Left forelimb (tissue), 1 donor: ENCODE results near the gene COL6A1.
"Not testable (repeated sequence)": the region's sequence is repeated elsewhere in the genome, so short reads cannot be mapped to it uniquely, and the experiment has no call there.

Source experiments
- DNase-seq: peaks from one replicate; pipeline ENCODE4 v3.0.0-alpha.2; 2018; ENCODE audit warnings: low spot score

Gene COL6A1

DNA sequence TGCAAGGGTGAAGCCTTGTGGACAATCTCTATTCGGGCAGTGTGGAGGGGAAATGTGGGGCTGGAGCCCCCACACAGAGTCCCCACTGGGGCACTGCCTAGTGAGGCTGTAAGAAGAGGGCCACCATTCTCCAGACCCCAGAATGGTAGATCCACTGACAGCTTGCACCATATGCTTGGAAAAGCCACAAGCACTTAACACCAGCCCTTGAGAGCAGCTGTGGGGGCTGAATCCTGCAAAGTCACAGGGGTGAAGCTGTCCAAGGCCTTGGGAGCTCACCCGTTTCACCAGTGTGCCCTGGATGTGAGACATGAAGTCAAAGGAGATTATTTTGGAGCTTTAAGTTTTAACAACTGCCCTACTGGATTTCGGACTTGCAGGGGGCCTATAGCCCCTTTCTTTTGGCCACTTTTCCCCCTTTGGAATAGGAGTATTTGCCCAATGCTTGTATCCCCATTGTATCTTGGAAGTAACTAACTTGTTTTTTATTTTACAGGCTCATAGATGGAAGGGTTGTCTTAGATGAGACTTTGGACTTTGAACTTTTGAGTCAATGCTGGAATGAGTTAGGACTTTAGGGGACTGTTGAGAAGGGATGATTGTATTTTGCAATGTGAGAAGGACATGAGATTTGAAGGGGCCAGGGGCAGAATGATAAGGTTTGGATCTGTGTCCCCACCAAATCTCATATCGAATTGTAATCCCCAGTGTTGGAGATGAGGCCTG is 16.3 kb upstream of the COL6A1 start:
- no peak for DNase-seq

DNA sequence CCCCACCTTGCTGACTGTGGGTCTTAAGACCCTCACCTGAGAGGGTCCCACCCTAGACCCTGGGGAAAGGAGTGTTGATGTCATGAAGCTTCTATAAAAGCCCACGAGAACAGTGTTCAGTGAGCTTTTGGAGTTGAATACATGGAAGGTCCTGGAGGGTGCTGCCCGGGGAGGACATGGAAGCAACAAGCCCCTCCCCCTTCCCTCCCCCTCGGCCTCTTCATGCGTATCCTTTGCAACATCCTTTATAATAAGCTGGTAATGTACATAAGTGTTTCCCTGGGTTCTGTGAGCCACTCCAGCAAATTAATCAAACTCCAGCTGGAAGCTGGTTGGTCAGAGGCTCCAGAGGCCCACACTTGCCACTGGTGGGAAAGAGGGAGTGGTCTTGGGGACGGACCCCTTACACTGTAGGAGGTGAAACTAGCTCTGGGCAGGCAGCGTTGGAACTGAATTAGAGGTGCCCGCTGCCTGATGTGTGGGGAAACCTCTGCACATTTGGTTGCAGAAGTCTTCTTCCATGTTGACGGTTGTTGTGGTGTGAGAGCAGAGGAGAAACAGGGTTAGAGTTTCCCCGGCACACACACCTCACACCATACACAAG is 14.7 kb upstream of the COL6A1 start:
- peak; percentile 50 for DNase-seq

DNA sequence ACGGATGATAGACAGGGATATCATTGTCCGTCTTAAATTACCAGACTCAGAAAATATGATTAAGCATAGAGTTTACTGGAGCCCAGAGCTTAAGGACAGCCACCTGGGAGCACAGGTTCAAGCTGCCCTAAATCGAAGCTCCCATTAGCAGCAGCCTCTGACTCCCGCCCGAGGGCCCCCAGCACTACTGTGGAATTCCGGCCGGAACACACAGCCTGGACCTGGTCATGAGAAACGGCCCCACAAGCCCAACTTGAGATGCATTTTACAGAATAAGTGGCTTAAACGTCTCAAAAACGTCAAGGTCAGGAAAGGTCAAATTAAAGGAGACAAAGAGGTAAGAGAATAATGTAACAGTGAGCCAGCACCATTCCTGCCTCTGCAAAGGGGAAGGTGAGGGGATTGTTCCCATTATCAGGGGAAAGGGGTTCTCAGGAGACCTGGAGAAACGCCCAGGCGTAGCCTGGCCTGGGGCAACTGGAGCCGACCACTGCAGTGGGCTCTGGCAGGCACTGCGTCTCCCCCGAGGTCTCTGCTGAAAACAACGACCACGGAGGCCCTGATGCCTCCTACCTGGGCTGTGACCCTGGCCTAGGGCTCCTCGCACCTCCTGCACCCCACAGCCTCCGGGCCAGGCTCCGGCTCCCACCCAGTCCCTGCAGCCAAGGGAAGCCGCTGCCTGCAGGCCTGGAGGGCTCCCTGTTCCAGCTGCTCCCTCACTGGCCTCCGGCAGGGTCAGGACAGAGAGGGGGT is 11.5 kb upstream of the COL6A1 start:
- DNase-seq: no peak

DNA sequence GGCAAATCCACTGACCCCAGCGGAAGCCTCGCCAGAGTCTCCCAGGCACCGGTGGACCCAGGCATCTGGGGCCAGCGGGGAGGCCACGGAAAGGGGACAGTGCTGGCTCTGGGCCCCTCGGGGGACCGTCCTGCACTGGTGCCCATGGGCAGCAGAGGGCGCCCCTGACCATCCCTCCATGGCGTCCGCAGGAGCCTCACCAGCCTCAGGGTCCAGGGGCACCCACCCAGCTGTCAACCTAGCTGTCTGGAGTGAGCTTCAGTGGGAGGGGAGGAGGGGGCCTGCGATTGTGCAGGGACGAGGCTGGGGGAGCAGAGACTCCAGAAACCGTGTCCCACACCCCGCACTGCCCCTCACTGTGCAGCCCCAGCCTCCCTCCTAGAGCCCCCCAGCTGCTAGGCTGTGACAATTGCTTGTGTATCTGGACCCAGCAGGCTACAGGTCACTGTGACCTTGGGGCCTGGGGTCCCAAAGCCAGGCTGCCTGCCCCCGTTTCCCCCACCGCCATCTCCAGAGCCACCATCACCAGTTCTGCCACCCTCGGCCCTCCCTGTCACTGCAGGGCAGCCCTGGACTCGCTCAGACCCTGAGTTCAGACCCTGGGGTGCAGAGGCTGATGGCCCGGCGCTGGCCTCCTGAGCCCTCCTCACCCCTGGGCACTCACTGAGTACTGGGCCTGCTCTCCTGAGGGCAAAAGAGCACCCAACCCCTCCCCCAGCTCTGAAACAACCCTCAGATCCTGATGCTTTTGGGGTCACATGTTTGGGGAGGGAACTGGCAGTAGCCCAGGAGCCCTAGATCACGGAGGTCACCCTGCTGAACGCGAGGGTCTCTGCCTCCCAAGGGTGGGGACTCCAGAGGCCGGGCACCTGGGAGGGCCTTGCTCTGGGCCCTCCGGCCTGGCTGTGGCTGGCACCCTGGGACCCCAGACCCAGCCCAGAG is 10.6 kb upstream of the COL6A1 start:
- peak; percentile 86 for DNase-seq

DNA sequence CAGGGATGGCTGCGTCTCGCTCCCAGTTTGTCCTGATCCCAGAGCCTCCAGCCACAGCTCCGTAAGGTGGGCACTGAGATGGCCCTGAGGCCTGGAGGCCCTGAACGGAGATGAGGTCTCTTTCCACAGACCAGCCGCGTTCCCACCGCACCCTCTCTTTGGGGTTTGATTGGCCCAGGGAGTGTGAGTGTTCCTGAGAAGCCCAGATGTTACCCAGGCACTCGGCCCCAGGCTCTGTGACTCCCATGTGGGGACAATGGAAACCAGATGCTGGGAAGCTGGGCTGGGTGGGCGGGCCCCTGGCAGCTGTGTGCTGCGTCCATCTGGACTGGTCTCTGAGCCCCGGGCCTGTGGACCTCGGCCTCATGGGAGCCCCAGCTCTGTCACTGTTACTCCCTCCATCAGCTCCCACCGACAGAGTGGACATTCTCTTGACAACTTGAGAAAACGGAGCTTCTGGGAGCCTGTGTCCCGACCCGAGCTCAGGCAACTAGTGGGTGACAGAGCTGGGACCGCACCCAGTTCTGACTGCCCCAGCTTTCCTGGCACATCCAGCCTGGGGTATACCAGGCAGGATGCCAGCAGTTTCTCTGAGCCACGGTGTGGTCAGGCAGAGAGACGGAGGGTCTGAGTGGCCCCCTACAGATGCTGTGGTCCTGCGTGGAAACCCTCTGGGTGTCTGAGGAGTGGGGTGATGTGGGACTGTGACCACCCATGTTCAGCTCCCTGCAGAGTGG is 9.8 kb upstream of the COL6A1 start:
- DNase-seq: peak; percentile 87

DNA sequence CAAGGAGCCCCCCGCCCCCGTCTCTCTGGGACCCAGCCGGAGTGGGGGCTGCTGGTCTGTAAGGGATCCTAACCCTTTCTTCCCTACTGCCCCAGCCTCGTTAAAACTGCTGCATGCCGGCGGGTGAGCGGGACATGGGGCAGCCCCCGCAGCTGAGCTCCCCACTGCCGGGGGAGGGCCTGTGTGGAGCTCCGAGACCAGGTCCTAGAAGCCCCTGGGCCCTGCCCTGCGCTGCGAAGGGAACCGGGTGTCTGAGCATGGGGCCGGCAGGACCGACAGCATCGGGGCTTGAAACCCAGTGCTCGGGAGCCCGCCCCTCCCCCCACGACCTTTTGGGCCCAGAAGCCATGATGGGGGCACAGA is 9.2 kb upstream of the COL6A1 start:
- DNase-seq: peak; percentile 83

DNA sequence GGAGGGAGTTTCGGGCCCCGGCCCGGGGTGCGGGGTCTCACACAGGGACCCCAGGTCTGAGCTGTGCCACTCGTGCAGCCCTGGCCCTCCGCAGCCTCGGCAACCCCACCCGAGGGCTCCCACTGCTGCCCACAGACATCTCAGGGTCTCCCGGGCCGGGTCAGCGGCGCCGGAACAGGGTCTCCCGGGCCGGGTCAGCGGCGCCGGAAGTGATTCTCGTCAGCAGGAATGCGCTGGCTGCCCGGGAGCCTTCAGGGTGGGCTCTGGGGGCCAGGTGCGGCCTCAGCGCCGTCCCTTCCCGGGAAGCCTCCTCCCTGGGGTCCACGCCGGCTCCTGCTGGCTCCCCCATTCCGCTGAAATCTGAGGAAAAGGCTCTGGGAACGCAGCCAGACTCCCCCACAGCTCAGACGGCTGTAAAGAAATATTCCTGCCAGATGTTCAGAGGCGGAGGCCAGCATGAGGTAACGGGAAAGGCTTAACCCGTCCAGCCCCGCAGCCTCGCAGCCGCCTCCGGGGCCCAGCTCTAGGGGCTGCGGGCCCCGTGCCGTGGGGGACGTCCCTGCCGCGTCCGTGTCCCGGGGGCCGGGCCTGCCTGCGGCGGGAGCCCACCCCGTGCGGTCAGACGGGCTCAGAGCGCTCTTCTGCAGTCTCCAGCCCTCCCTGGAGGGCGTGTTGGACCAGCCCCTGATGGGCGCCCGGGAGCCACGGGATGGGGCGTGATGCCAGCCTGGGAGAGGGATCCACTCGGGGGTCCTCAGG is 8.7 kb upstream of the COL6A1 start:
- DNase-seq: peak; percentile 97

DNA sequence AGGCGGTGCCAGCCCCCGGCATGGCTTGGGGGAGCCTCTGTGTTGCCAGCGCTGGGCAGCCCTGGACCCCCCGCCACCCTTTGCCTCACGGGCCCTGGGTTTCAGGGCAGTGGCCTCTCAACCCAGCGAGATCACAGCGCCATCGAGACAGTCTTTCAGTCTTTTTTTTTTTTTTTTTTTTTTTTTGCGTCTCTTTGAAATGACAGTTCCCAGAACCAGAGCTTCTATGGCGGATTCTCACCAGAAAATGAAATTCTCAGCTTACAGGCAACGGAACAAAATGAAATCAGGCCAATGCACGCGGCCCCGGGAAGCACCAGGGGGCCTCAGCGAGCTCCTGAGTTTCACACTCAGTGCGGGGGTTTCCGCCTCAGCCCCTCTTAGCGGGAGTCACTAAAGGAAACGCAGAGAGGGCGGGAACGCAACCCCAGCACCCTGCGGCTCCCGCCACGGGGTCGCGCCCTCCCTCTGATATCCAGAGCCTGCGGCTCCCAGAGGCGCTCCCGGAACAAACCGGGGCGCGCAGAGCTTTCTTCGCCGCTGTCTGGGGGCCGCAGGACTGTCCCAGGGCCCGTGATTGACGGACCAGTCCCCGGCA is 8.0 kb upstream of the COL6A1 start:
- peak; percentile 94 for DNase-seq

DNA sequence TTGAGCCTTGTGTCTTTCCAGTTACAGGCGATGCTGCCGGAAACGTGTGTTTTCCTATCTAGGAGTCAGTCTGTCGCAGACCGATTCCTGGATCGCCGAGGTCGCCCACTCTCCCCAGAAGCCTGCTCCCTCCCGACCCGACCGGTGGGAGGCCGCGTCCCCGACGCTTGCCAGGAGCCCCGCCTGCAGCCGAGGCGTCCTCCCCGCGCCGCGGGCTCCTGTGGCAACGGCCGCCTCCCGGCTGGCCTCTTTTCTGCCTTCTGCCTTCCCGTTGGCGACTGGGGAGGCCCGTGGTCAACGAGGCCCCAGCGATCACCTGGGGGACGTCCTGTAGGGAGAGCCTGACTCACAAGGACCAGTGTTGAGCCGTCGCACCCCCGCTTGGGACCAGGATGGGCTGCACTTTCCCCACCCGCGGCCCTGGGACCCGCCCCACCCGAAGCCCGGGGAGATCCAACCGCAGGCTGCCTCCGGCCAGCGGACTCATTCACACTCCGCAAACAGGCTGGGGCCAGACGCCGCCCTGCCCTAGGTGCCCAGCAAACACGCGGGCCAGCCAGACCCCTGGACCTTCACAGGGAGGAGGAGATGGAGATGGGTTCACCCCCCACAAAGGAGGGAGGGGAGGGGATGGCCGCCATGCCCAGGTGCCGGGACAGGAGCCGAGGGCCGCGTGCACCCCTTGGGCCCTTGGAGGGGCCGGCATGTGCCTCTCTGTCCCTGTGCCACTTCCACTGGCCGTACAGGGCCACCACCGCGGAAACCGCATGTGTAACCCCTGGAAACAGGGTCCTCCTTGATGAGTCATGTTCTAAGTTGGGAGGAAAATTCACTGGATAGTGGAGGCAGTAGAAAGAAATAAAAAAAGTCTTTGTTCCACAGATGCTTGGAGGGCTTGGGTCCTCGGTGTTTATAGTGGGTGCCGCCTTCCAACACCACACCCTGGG is 7.2 kb upstream of the COL6A1 start:
- peak; percentile 74 for DNase-seq

DNA sequence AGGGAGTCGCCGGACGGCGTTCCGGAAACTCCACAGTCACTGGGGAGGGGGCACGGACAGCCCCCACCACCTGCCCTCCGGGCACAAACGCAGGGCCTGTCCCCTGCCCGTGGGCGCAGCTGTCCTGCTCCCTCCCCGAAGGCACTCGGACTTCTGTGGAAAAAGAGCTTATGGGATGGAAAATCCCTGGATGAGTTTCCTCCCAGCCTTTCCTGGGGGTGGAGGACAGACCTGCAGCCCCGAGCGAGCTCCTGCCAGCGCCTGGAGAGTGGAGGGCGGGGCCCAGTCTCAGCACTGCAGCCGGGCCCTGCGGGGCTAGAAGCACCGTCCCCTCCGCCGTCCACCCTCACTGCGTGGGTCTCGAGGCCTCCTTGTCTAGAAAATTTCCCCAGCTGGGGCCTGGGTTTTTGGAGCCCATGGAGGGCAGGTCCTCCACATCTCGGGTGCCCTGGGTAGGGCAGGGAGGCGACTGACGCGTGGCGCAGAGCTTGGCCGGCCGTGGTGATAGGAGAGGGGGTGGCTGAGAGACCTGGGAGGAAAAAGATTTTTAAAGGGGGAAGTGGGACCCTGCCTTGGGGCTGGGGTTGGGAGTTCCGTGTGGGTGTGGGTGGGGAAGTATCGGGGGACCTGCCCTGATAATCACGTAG is 6.4 kb upstream of the COL6A1 start:
- DNase-seq: peak; percentile 78

DNA sequence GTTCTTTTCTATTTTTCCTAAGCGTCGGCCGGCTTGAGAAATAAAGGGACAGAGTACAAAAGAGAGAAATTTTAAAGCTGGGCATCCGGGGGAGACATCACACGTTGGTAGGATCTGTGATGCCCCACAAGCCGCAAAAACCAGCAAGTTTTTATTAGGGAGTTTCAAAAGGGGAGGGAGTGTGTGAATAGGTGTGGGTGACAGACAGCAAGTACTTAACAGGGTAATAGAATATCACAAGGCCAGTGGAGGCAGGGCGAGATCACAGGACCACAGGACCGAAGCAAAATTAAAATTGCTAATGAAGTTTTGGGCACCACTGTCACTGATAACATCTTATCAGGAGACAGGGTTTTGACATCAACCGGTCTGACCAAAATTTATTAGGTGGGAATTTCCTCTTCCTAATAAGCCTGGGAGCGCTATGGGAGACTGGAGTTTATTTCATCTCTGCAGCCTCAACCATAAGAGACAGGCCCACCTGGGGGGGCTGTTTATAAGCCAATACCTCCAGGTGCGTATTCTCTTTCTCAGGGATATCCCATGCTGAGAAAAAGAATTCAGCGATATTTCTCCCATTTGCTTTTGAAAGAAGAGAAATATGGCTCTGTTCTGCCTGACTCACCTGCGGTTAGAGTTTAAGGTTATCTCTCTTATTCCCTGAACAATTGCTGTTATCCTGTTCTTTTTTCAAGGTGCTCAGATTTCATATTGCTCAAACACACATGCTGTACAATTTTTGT is 5.7 kb upstream of the COL6A1 start:
- DNase-seq: not testable (repeated sequence)

DNA sequence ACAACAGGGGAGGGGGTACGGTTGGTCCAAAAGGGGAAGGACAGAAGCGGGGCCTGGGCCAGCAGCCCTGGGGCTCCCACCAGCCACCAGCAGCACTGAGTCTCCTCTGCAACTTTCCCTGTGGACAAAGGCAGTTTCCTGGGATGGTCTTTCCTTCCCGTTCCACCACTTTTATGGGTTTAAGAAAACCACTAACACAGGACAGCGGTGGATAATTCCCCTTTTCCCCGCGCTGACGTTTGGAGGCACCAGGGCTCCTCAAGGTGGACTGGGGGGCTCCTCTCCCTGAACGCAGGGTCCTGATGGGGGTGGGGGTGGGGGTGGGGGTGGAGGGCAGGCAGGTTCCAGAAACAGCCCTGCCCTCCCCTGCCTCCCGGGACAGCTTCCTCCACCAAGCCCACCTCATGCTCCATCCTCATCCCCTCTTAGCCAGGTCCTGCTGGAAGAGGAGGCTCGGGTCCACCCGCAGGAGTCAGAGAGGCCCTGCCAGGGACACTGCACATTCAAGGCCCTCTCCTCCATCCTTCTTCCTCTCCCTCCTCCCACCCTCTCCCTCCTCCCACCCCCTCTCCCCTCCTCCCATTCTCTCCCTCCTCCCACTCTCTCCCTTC is 4.8 kb upstream of the COL6A1 start:
- DNase-seq: peak; percentile 61

DNA sequence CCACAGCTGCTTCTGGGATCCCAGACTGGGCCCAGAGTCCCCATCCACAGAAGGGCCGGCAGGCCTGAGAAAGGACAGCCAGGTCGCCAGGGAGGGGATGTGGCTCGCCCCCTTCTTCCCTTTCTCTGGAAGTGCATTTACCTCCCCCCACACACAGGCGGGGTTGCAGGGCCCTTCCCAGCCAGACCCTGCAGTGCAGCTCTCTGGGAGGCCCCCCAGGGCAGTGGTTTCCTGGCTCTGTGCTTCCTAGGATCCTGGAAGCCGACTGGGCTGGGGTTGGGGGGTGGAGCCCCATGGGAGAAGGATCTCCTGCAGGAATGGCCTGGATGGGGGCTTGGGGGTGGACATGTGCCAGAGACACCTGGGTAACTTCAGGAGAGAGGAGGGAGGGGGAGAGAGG is 4.2 kb upstream of the COL6A1 start:
- DNase-seq: peak; percentile 75

DNA sequence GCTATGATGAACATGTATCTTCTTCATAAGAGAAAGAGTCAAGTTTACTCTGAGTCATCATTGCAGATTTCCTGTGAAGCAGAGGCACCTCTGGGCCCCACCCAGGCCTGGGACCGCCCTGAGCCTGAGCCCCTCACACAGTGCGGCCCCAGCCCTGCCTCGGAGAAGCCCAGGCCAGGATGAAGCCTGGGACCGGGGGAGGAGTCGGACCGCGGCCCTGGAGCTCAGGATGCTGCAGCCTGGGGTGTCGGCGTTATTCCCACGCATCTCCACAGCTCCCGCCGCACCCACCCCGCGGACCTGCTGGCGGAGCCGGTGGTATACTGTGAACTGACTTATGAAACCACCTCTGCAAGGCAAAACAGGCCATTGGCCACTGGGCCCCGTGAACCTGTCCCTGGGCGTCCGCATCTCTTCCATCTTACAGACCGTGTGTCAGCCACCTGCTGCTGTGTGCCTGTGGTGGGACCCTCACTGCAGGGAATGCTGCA is 2.4 kb upstream of the COL6A1 start:
- peak; percentile 70 for DNase-seq

DNA sequence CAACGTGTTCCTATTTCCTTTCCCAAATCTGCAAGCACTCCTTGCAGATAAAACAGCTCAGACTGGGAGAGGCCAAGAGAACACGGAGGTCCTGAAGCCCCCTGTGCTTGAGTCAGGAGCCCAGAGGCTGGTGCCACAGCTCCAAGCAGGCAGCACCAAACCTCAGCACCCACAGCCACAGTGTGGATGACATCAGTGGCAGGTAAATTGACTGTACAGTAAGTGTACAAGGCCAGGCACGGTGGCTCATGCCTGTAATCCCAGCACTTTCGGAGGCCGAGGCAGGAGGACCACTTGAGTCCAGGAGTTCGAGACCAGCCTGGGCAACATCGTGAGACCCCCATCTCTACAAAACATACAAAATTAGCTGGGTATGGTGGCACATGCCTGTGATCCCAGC is 1.9 kb upstream of the COL6A1 start:
- no peak for DNase-seq

DNA sequence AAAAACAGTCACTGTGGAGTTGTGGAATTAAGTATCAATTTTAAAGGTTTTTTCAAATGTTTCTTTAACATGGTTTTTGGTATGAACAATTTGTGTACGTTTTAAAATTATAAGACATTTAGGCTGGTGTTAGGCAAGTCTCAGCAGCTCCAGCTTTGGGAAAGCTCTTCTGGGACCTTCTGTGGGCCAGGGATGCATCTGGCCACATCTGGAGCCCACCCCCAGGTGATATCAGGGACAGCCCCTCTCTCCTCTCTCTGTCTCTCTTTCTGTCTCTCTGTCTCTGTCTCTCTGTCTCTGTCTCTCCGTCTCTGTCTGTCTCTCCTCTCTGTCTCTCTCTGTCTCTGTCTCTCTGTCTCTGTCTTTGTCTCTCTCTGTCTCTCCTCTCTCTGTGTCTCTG is 1.3 kb upstream of the COL6A1 start:
- no peak for DNase-seq

DNA sequence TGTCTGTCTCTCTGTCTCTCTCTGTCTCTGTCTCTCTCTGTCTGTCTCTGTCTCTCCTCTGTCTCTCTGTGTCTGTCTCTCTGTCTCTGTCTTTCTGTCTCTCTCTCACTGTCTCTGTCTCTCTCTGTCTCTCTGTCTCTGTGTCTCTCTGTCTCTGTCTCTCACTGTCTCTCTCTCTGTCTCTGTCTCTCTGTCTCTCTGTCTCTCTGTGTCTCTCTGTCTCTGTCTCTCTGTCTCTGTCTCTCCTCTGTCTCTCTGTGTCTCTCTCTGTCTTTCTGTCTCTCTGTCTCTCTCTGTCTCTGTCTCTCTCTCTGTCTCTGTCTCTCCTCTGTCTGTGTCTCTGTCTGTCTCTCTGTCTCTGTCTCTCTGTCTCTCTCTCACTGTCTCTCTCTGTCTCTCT is 873 bp upstream of the COL6A1 start:
- DNase-seq: no peak
